ENCODE measurements around the gene YWHAG.

DNA sequence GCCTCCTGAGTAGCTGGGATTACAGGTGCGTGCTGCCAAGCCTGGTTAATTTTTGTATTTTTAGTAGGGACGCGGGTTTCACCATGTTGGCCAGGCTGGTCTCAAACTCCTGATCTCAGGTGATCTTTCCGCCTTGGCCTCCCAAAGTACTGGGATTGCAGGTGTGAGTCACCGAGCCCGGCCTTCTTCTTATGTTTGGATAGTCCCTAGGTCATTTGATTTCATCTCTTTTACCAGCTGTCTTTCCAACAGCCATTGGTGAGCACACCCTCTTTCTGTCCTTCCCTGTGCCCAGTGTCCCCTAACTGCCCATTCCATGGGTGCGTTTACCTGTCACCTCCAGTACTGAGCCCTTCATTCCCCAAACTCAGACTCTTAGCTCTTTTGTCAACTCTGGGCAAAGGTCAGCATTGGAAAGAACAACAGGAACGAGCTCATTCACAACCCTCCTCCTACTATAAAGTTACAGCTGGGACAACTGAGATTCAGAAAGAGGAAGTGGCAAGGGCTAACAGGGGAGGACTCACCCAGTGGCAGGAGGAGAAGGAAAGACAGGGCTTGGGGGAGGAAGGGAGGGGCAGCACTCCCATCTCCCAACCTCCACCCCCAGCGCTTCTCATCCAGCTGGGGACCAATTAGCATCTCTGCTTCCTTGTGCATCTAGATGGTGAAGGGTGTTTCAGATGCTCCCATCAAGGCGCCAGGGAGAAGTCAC is 45.1 kb upstream of the YWHAG start:
- TF ChIP-seq, protein P1, sequence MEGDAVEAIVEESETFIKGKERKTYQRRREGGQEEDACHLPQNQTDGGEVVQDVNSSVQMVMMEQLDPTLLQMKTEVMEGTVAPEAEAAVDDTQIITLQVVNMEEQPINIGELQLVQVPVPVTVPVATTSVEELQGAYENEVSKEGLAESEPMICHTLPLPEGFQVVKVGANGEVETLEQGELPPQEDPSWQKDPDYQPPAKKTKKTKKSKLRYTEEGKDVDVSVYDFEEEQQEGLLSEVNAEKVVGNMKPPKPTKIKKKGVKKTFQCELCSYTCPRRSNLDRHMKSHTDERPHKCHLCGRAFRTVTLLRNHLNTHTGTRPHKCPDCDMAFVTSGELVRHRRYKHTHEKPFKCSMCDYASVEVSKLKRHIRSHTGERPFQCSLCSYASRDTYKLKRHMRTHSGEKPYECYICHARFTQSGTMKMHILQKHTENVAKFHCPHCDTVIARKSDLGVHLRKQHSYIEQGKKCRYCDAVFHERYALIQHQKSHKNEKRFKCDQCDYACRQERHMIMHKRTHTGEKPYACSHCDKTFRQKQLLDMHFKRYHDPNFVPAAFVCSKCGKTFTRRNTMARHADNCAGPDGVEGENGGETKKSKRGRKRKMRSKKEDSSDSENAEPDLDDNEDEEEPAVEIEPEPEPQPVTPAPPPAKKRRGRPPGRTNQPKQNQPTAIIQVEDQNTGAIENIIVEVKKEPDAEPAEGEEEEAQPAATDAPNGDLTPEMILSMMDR (conservative IDR thresholded peaks at IDR 0.05 in 1 of 2, IDR thresholded peaks at IDR 0.05 in 1 of 2; ENCODE audit: extremely low read depth in 1 of 2, insufficient read depth in 1 of 2, low read depth in 1 of 2, low read length in 2 of 2): no peak
- TF ChIP-seq EZH2 (IDR thresholded peaks at IDR 0.05; ENCODE audit: borderline replicate concordance, low read length): no peak
